Neuronal stem cell (in vitro differentiated cells): ENCODE results near the gene CACNA1A.

ENCODE experiments used
- DNase-seq: peaks from one replicate; pipeline ENCODE4 v3.0.0-alpha.2; 2013; ENCODE audit warnings: low spot score
- H2AFZ ChIP-seq: one replicate; pipeline ENCODE4 v1.6.1; 2013; ENCODE audit warnings: mild to moderate bottlenecking, low read length, inconsistent platforms
- H2AK5ac ChIP-seq: 2 replicates; pipeline ENCODE4 v1.6.1; 2013; ENCODE audit warnings: low read depth, mild to moderate bottlenecking, inconsistent platforms, low read length, moderate library complexity, mixed read lengths
- H2BK120ac ChIP-seq: 2 replicates; pipeline ENCODE4 v1.6.1; 2013; ENCODE audit warnings: low read depth, mild to moderate bottlenecking, inconsistent platforms, low read length, moderate library complexity, mixed read lengths
- H2BK12ac ChIP-seq: one replicate; pipeline ENCODE4 v1.6.1; 2013; ENCODE audit warnings: low read length, inconsistent platforms
- H2BK15ac ChIP-seq: 2 replicates; pipeline ENCODE4 v1.6.1; 2013; ENCODE audit warnings: mild to moderate bottlenecking, low read length, inconsistent platforms, mixed read lengths
- H2BK5ac ChIP-seq: one replicate; pipeline ENCODE4 v1.6.1; 2013; ENCODE audit warnings: inconsistent platforms, mild to moderate bottlenecking, low read length, moderate library complexity
- H3K14ac ChIP-seq: one replicate; pipeline ENCODE4 v1.6.1; 2013; ENCODE audit warnings: low read length, inconsistent platforms
- H3K18ac ChIP-seq: 2 replicates; pipeline ENCODE4 v1.6.1; 2013; ENCODE audit warnings: low read length, inconsistent platforms
- H3K23ac ChIP-seq: 2 replicates; pipeline ENCODE4 v1.6.1; 2013; ENCODE audit warnings: low read depth, mild to moderate bottlenecking, mixed read lengths, low read length, inconsistent platforms; ENCODE audit not compliant: poor library complexity
- H3K27ac ChIP-seq: replicated peaks from 3 replicates; pipeline ENCODE4 v1.5.1; 2013; ENCODE audit warnings: low read length, inconsistent platforms
- H3K27me3 ChIP-seq, 3 experiments: 2 replicates each; pipeline ENCODE4 v1.6.1; 2013; ENCODE audit warnings: low read length in 3 of 3, mild to moderate bottlenecking in 2 of 3, inconsistent platforms in 1 of 3, low read depth in 1 of 3, mixed read lengths in 1 of 3, moderate library complexity in 1 of 3; ENCODE audit not compliant: control insufficient read depth in 3 of 3, insufficient read depth in 3 of 3
- H3K36me3 ChIP-seq, 2 donors: replicated peaks in 1 of 2; 2 replicates each; pipeline ENCODE4 v1.6.1; 2013; ENCODE audit warnings: low read length in 2 of 2; ENCODE audit not compliant: control insufficient read depth in 2 of 2, insufficient read depth in 2 of 2
- H3K4ac ChIP-seq: 2 replicates; pipeline ENCODE4 v1.6.1; 2013; ENCODE audit warnings: inconsistent platforms, mild to moderate bottlenecking, low read length, moderate library complexity
- H3K4me1 ChIP-seq, 2 donors: 1 replicate in 1 of 2; 2 replicates in 1 of 2; pipeline ENCODE4 v1.6.1; 2013; ENCODE audit warnings: low read length in 2 of 2, low read depth in 1 of 2; ENCODE audit not compliant: control insufficient read depth in 2 of 2, insufficient read depth in 1 of 2
- H3K4me2 ChIP-seq: one replicate; pipeline ENCODE4 v1.6.1; 2013; ENCODE audit warnings: mild to moderate bottlenecking, low read length, inconsistent platforms; ENCODE audit not compliant: insufficient read depth, poor library complexity, severe bottlenecking
- H3K4me3 ChIP-seq, 2 donors: 2 replicates each; pipeline ENCODE4 v1.5.1; 2013; ENCODE audit warnings: low read length in 2 of 2, mild to moderate bottlenecking in 2 of 2, inconsistent platforms in 1 of 2, moderate library complexity in 1 of 2
- H3K79me1 ChIP-seq: one replicate; pipeline ENCODE4 v1.6.1; 2013; ENCODE audit warnings: low read depth, mild to moderate bottlenecking, inconsistent platforms, low read length, moderate library complexity
- H3K9ac ChIP-seq: one replicate; pipeline ENCODE4 v1.6.1; 2013; ENCODE audit warnings: mild to moderate bottlenecking, low read depth, low read length, inconsistent platforms; ENCODE audit not compliant: poor library complexity
- H3K9me3 ChIP-seq, 2 donors: replicated peaks in 1 of 2; 2 replicates each; pipeline versions ENCODE3 to v1.6.1; 2013; ENCODE audit warnings: low read length in 2 of 2, mild to moderate bottlenecking in 2 of 2, inconsistent platforms in 1 of 2, low read depth in 1 of 2, mixed read lengths in 1 of 2, moderate library complexity in 1 of 2; ENCODE audit not compliant: control insufficient read depth in 2 of 2, insufficient read depth in 1 of 2
- H4K8ac ChIP-seq: one replicate; pipeline ENCODE4 v1.6.1; 2013; ENCODE audit warnings: low read depth, mild to moderate bottlenecking, inconsistent platforms, low read length, moderate library complexity
- H4K91ac ChIP-seq: one replicate; pipeline ENCODE4 v1.6.1; 2013; ENCODE audit warnings: low read length, low read depth, mild to moderate bottlenecking, inconsistent platforms; ENCODE audit not compliant: poor library complexity
- WGBS, 2 donors: extraction: QIAGEN DNeasy Blood & Tissue Kit; methylation state at CpG; one replicate each; pipeline ENCODE4 v1.1.7; 2013; ENCODE audit warnings: missing lambda C conversion rate in 2 of 2, mixed read lengths in 1 of 2; ENCODE audit not compliant: insufficient read length in 2 of 2, insufficient replicate concordance in 1 of 2; ENCODE audit errors: extremely low coverage in 2 of 2; 5-methylcytosine and 5-hydroxymethylcytosine counted together

CACNA1A gene

DNA sequence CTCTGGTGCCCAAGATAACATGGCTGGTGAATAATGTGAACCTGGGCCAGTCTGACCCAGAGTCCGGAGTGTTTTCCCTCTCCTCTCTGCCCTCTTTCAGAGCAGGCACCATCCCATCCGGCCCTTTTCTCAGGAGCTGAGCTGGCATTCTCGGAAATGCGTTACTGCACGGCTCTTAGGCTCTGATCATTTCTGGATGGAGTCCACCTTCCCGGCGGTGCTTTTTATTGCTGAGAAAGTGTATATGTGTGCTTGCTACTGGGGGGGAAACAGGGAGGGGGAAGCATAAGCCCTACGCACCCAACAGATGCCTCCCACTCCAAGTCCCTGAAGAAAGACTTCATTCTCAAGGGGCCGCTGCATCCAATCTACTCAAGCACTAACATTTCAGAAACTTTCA lies 6.6 kb downstream of the CACNA1A start:
- no peak overlapping the region for H2BK15ac ChIP-seq
- no peak overlapping the region for H2BK12ac ChIP-seq
- no peak overlapping the region for H2BK5ac ChIP-seq
- H3K9ac ChIP-seq, result no peak overlapping the region
- H3K27ac ChIP-seq, result no peak overlapping the region
- H3K18ac ChIP-seq, result no peak overlapping the region
- no peak overlapping the region for H3K4ac ChIP-seq
- no peak overlapping the region for H2AK5ac ChIP-seq
- WGBS, 2 donors, result no CpG with 5 or more reads among the region's 9 CpGs
- H4K91ac ChIP-seq, result no peak overlapping the region
- no peak overlapping the region for H3K4me3 ChIP-seq
- no peak overlapping the region for H2AFZ ChIP-seq
- H3K36me3 ChIP-seq, result peaks cover 0 to 3% of the 10 kb centered on the region in 2 donors
- peaks cover 0 to 30% (median 0%) of the 10 kb centered on the region in 3 experiments for H3K27me3 ChIP-seq
- DNase-seq, result no peak
- no peak overlapping the region for H2BK120ac ChIP-seq
- H3K4me1 ChIP-seq, result peaks cover 0 to 9% of the 10 kb centered on the region in 2 donors
- no peaks in the 10 kb centered on the region for H3K79me1 ChIP-seq
- no peak overlapping the region for H3K14ac ChIP-seq
- no peak overlapping the region for H4K8ac ChIP-seq
- no peak overlapping the region for H3K4me2 ChIP-seq
- H3K23ac ChIP-seq, result no peak overlapping the region
- no peaks in the 10 kb centered on the region for H3K9me3 ChIP-seq

DNA sequence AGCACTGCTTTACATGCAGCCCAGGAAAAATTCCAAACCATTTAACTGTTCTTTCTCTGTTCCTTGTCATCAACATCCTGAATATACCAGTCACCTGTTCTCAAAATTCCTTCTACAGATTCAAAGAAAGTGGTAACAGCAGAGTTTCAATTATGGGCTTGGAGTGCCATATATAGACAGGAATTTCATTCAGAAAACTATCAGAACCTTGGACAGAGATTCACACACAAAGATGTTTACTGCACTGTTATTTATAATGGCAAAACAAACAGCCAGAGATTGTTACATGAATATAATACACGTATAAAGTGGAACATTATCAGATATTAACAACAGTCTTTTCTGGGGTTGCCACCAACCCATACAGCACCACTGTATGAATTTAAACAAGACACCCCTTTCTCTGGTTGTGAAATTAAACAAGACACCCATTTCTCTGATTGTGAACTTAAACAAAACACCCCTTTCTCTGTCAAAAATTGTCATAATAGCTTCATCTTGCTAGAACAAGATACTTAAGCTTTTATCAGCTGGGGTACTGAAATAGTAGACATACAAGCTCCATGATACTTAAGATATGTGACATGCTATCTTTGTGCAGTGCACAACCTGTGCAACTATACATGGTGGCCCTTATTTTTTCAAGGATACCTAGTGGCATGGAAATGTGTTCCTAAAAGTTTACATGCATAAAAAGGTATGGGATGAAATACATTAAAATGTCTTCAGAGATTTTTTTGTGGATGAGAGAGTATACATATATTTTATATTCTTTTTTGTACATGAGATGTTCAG lies 12.6 kb downstream of the CACNA1A start:
- no CpG with 5 or more reads among the region's 1 CpG for WGBS, 2 donors
- no peak overlapping the region for H3K18ac ChIP-seq
- no peak overlapping the region for H4K91ac ChIP-seq
- no peak overlapping the region for H3K27ac ChIP-seq
- H2BK12ac ChIP-seq, result no peak overlapping the region
- no peak overlapping the region for H3K23ac ChIP-seq
- no peak overlapping the region for H2BK120ac ChIP-seq
- no peak overlapping the region for H2AK5ac ChIP-seq
- H3K4me1 ChIP-seq, result peaks cover 0 to 1% of the 10 kb centered on the region in 2 donors
- no peak overlapping the region for H3K14ac ChIP-seq
- H4K8ac ChIP-seq, result no peak overlapping the region
- no peak overlapping the region for H3K4ac ChIP-seq
- H3K4me2 ChIP-seq, result no peak overlapping the region
- no peak overlapping the region for H2BK15ac ChIP-seq
- H3K9me3 ChIP-seq, result no peaks in the 10 kb centered on the region
- no peaks in the 10 kb centered on the region for H3K79me1 ChIP-seq
- no peaks in the 10 kb centered on the region for H3K27me3 ChIP-seq
- H3K9ac ChIP-seq, result no peak overlapping the region
- DNase-seq, result no peak
- H2BK5ac ChIP-seq, result no peak overlapping the region
- H3K36me3 ChIP-seq, result no peaks in the 10 kb centered on the region
- no peak overlapping the region for H3K4me3 ChIP-seq
- H2AFZ ChIP-seq, result no peak overlapping the region

- H3K18ac ChIP-seq, result no peak overlapping the region
- H2AK5ac ChIP-seq, result no peak overlapping the region
- H2BK5ac ChIP-seq, result no peak overlapping the region
- H3K4me2 ChIP-seq, result no peak overlapping the region
- no peak overlapping the region for H2AFZ ChIP-seq
- no peaks in the 10 kb centered on the region for H3K9me3 ChIP-seq
- no peak overlapping the region for H2BK120ac ChIP-seq
- H3K36me3 ChIP-seq, result no peaks in the 10 kb centered on the region
- H3K27me3 ChIP-seq, result no peaks in the 10 kb centered on the region
- H3K4me1 ChIP-seq, result peaks cover 0 to 1% of the 10 kb centered on the region in 2 donors
- H2BK15ac ChIP-seq, result no peak overlapping the region
- no peak overlapping the region for H3K4me3 ChIP-seq
- DNase-seq, result no peak
- no peak overlapping the region for H3K4ac ChIP-seq
- no peak overlapping the region for H3K23ac ChIP-seq
- no peak overlapping the region for H3K9ac ChIP-seq
- H3K14ac ChIP-seq, result no peak overlapping the region
- WGBS, 2 donors, result no CpG with 5 or more reads among the region's 3 CpGs
- H4K91ac ChIP-seq, result no peak overlapping the region
- no peak overlapping the region for H2BK12ac ChIP-seq
- H3K27ac ChIP-seq, result no peak overlapping the region
- no peak overlapping the region for H4K8ac ChIP-seq
- no peaks in the 10 kb centered on the region for H3K79me1 ChIP-seq
Measured at GRCh38 chr19:13492128-13492527, 14.2 kb downstream of the CACNA1A start.

GRCh38 chr19:13487985-13488384 lies 18.3 kb downstream of the CACNA1A start:
- no peak for DNase-seq
- Histone ChIP-seq H2BK12ac (no peak overlapping the region), H2AFZ (no peak overlapping the region), H3K9ac (no peak overlapping the region), H3K4me3 (no peak overlapping the region), H3K4me1 (peaks cover 0 to 1% of the 10 kb centered on the region in 2 donors), H4K91ac (no peak overlapping the region), H3K23ac (no peak overlapping the region), H3K4me2 (no peak overlapping the region), H3K4ac (no peak overlapping the region), H3K14ac (no peak overlapping the region), H3K18ac (no peak overlapping the region), H2BK120ac (no peak overlapping the region), H3K36me3 (peaks cover 0 to 3% of the 10 kb centered on the region in 2 donors), H4K8ac (no peak overlapping the region), H3K9me3 (peaks cover 0 to 2% of the 10 kb centered on the region in 2 donors), H3K79me1 (no peaks in the 10 kb centered on the region), H3K27me3 (no peaks in the 10 kb centered on the region), H3K27ac (no peak overlapping the region), H2BK15ac (no peak overlapping the region), H2BK5ac (no peak overlapping the region), H2AK5ac (no peak overlapping the region)
- WGBS, 2 donors, result no CpG with 5 or more reads among the region's 1 CpG
